ENCODE results near the gene HINFP. TPM values are rescaled to one million over a fixed set of nuclear protein-coding genes. Genes with fewer than 3 reads are reported as not detected.
"Not testable (repeated sequence)": the region's sequence is repeated elsewhere in the genome, so short reads cannot be mapped to it uniquely, and the experiment has no call there.

The HINFP gene
- total RNA-seq, 1 donor from 2014 or later = 58.1 TPM

GRCh38 chr11:119100246-119100970 is 21.0 kb upstream of the HINFP start:
- no peak for TF ChIP-seq CTCF (IDR thresholded peaks at IDR 0.05; ENCODE audit: partially characterized antibody, unreplicated experiment)
- H3K4me3 Mint-ChIP-seq (ENCODE audit: unreplicated experiment) = peak overlapping the region; percentile 91
- peaks cover 24% of the 10 kb centered on the region for H3K4me1 Mint-ChIP-seq (ENCODE audit: low read depth, unreplicated experiment)
- H3K36me3 Mint-ChIP-seq (ENCODE audit: unreplicated experiment) = no peaks in the 10 kb centered on the region
- peaks cover 15% of the 10 kb centered on the region for H3K27me3 Mint-ChIP-seq (ENCODE audit: unreplicated experiment)
- H3K27ac Mint-ChIP-seq (ENCODE audit: unreplicated experiment) = peak overlapping the region; percentile 35
- no peak for DNase-seq
- peaks cover 19% of the 10 kb centered on the region for H3K9me3 Mint-ChIP-seq (ENCODE audit: unreplicated experiment)

GRCh38 chr11:119100994-119101758 is 20.2 kb upstream of the HINFP start:
- Mint-ChIP-seq H3K27me3 (ENCODE audit: unreplicated experiment) (peaks cover 10% of the 10 kb centered on the region), H3K4me1 (ENCODE audit: low read depth, unreplicated experiment) (peaks cover 24% of the 10 kb centered on the region), H3K9me3 (ENCODE audit: unreplicated experiment) (peaks cover 14% of the 10 kb centered on the region), H3K4me3 (ENCODE audit: unreplicated experiment) (peak overlapping the region; percentile 91), H3K27ac (ENCODE audit: unreplicated experiment) (peak overlapping the region; percentile 99), H3K36me3 (ENCODE audit: unreplicated experiment) (no peaks in the 10 kb centered on the region)
- no peak for DNase-seq
- no peak for TF ChIP-seq CTCF (IDR thresholded peaks at IDR 0.05; ENCODE audit: partially characterized antibody, unreplicated experiment)

- peak within 1 kb of the TSS; percentile 99 for H3K27ac Mint-ChIP-seq (ENCODE audit: unreplicated experiment)
- TF ChIP-seq CTCF (IDR thresholded peaks at IDR 0.05; ENCODE audit: partially characterized antibody, unreplicated experiment) = no peak
- H3K4me1 Mint-ChIP-seq (ENCODE audit: low read depth, unreplicated experiment) = peaks cover 29% of the 10 kb centered on the region
- peak; percentile 83 for DNase-seq
- peaks cover 7% of the 10 kb centered on the region for H3K27me3 Mint-ChIP-seq (ENCODE audit: unreplicated experiment)
- peaks cover 14% of the 10 kb centered on the region for H3K9me3 Mint-ChIP-seq (ENCODE audit: unreplicated experiment)
- peak within 1 kb of the TSS; percentile 91 for H3K4me3 Mint-ChIP-seq (ENCODE audit: unreplicated experiment)
- no peaks in the 10 kb centered on the region for H3K36me3 Mint-ChIP-seq (ENCODE audit: unreplicated experiment)
Observed at GRCh38 chr11:119101759-119102423, 19.5 kb upstream of the HINFP start, which contains the start of gene DPAGT1. TSS of gene DPAGT1 (minus strand) at chr11:119101853. CDS start at chr11:119101655, 198 bp downstream.

GRCh38 chr11:119103161-119103664 is 18.2 kb upstream of the HINFP start:
- H3K36me3 Mint-ChIP-seq (ENCODE audit: unreplicated experiment); DNase-seq; H3K27me3 Mint-ChIP-seq (ENCODE audit: unreplicated experiment): not testable (repeated sequence)
- H3K27ac Mint-ChIP-seq (ENCODE audit: unreplicated experiment) = peak overlapping the region; percentile 95
- H3K4me1 Mint-ChIP-seq (ENCODE audit: low read depth, unreplicated experiment) = peaks cover 30% of the 10 kb centered on the region
- H3K4me3 Mint-ChIP-seq (ENCODE audit: unreplicated experiment) = peak overlapping the region; percentile 91
- peaks cover 14% of the 10 kb centered on the region for H3K9me3 Mint-ChIP-seq (ENCODE audit: unreplicated experiment)

- peak overlapping the region; percentile 95 for H3K27ac Mint-ChIP-seq (ENCODE audit: unreplicated experiment)
- peaks cover 14% of the 10 kb centered on the region for H3K9me3 Mint-ChIP-seq (ENCODE audit: unreplicated experiment)
Observed at GRCh38 chr11:119103793-119104192, 17.6 kb upstream of the HINFP start.

More at GRCh38 chr11:119103793-119104192, 17.6 kb upstream of the HINFP start:
- H3K27me3 Mint-ChIP-seq (ENCODE audit: unreplicated experiment) = peaks cover 12% of the 10 kb centered on the region
- H3K4me3 Mint-ChIP-seq (ENCODE audit: unreplicated experiment) = peak overlapping the region; percentile 91
- no peaks in the 10 kb centered on the region for H3K36me3 Mint-ChIP-seq (ENCODE audit: unreplicated experiment)
- DNase-seq = peak; percentile 41
- TF ChIP-seq CTCF (IDR thresholded peaks at IDR 0.05; ENCODE audit: partially characterized antibody, unreplicated experiment) = no peak
- peaks cover 35% of the 10 kb centered on the region for H3K4me1 Mint-ChIP-seq (ENCODE audit: low read depth, unreplicated experiment)
